Lung microvascular endothelial cell (primary cell): ENCODE results near the gene SLC6A19. TPM values are rescaled to one million over a fixed set of nuclear protein-coding genes. Genes with fewer than 3 reads are reported as not detected.

Experiments
- DNase-seq, 2 donors: peaks; one replicate each; pipeline versions ENCODE4 v3.0.0 to v3.0.0-alpha.2; 2010; ENCODE audit warnings: low read depth in 2 of 2
- total RNA-seq: library from RNA; depleted of rRNA; stranded (reverse); fragments of >200 nt; gene quantifications from 2 replicates; pipeline ENCODE4 v1.2.1, GENCODE V29; 2014

Gene SLC6A19
- total RNA-seq, 1 donor from 2014 or later: not detected

GRCh38 chr5:1165864-1166263 is 35.5 kb upstream of the SLC6A19 start:
- DNase-seq: no peak

GRCh38 chr5:1166370-1166769 is 35.0 kb upstream of the SLC6A19 start:
- no peak for DNase-seq

- DNase-seq: no peak
Observed at GRCh38 chr5:1167361-1167727, 34.1 kb upstream of the SLC6A19 start.

- DNase-seq: peak; percentile 70 to 87
Observed at GRCh38 chr5:1167728-1168709, 33.4 kb upstream of the SLC6A19 start.

GRCh38 chr5:1168796-1169195 is 32.6 kb upstream of the SLC6A19 start:
- no peak for DNase-seq

- no peak for DNase-seq
Observed at GRCh38 chr5:1169211-1170115, 31.9 kb upstream of the SLC6A19 start.

GRCh38 chr5:1171340-1171941 is 30.0 kb upstream of the SLC6A19 start:
- DNase-seq: peak in 1 of 2 donors; percentile 12

- no peak for DNase-seq
Observed at GRCh38 chr5:1172007-1172581, 29.3 kb upstream of the SLC6A19 start.

- DNase-seq: no peak
Observed at GRCh38 chr5:1172670-1173404, 28.6 kb upstream of the SLC6A19 start.

GRCh38 chr5:1173485-1174070 is 27.8 kb upstream of the SLC6A19 start:
- no peak for DNase-seq

GRCh38 chr5:1174122-1174936 is 27.1 kb upstream of the SLC6A19 start:
- DNase-seq: peak; percentile 77 to 80

- DNase-seq: no peak
Observed at GRCh38 chr5:1175015-1175414, 26.4 kb upstream of the SLC6A19 start.

GRCh38 chr5:1175801-1176472 is 25.5 kb upstream of the SLC6A19 start:
- DNase-seq: no peak

GRCh38 chr5:1176473-1177391 is 24.7 kb upstream of the SLC6A19 start:
- peak in 1 of 2 donors; percentile 25 for DNase-seq

- DNase-seq: no peak
Observed at GRCh38 chr5:1177826-1178528, 23.4 kb upstream of the SLC6A19 start.

- DNase-seq: peak in 1 of 2 donors; percentile 19
Observed at GRCh38 chr5:1178529-1179382, 22.6 kb upstream of the SLC6A19 start.
